Stimulated activated CD4-positive, alpha-beta T cell treated with anti-CD3 and anti-CD28 coated beads, TNF-alpha, amount 100 ng/mL, for 4 hours (primary cell): Measurements from ENCODE around the gene SPG7.

ENCODE experiments used
- DNase-seq, 3 experiments: peaks; one replicate each; pipeline ENCODE4 v3.0.0-alpha.2; 2020; ENCODE audit warnings: low read depth in 3 of 3

The SPG7 gene

DNA sequence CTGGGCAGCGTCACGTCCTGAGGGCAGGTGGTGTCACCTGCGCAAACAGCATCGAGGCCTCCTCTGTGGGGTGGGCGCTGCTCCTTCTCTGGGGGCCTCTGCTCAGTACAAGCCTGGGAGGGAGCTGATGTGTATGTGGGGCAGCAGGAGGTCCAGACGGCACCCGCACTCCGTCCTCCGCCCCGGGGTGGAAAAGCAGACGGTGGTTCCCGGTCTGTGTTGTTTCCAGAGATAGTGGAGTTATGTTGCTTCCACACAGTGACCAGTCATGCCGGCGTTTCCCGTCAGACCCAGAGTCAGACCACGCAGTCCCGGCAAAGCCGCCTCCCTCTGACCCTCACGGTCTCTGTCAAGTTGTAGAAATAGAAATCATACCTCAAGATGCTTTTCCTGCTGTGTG is 38.6 kb downstream of the SPG7 start:
- DNase-seq = no peak

DNA sequence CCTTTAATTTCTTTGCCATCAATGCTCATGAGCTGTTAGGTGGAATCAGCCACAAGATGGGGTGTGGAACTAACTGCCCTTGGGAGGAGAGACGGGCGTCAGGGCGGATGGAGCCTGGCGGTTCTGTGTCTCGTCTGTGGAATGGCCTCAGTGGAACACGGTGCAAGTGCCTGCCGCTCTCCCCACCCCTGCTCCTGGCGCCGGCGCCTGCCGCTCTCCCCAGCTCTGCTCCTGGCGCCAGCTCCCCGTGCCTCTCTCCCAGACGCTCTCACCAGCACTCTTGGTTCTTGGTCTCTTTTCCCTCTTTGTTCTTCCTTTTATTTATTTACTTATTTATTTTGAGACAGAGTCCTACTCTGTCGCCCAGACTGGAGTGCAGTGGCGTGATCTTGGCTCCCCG is 39.1 kb downstream of the SPG7 start:
- no peak for DNase-seq

DNA sequence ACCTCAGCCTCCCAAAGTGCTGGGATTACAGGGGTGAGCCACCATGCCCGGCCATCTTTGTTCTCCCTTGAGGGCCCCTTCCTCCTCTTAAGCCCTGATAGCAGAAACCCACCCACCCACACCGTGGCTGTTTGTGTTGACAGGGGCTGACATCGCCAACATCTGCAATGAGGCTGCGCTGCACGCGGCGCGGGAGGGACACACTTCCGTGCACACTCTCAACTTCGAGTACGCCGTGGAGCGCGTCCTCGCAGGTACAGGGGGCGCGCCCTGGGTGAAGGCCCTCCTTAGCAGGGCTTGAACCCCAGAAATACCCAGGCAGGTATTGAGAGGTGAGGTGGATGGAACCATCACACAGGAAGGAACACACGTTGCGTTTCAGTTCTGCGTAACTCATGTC is 39.7 kb downstream of the SPG7 start:
- DNase-seq = no peak

DNA sequence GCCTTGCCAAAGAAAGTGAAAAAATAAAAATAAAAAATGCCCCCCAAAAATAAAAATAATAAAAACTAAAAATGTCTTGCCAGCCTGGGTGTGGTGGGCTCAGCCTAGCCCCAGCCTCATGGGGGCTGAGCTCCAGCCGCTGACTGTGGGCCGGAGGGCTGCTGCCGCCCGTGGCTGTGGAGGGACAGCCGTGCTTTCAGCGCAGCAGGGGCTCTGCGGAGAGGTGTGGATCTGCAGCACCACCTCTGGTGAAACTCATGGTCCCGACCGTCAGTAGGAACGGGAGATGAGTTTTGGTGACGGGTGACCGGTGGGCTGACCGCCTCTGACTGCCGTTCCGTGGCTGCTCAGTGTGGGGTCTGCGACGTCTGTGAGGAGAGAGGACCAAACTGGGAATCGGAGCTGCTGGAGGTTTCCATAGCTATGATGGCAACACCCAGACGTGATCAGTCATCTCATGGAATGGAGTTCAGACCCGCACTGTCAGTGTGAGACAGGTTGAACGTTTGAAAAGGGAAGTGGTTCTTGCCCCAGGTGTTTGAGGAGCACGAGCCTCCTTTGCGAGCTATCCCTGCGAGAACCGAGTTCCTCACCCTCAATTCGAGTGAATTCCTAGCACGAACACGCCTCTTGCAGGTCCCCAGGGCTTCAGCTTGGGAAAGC is 40.3 kb downstream of the SPG7 start:
- no peak for DNase-seq

DNA sequence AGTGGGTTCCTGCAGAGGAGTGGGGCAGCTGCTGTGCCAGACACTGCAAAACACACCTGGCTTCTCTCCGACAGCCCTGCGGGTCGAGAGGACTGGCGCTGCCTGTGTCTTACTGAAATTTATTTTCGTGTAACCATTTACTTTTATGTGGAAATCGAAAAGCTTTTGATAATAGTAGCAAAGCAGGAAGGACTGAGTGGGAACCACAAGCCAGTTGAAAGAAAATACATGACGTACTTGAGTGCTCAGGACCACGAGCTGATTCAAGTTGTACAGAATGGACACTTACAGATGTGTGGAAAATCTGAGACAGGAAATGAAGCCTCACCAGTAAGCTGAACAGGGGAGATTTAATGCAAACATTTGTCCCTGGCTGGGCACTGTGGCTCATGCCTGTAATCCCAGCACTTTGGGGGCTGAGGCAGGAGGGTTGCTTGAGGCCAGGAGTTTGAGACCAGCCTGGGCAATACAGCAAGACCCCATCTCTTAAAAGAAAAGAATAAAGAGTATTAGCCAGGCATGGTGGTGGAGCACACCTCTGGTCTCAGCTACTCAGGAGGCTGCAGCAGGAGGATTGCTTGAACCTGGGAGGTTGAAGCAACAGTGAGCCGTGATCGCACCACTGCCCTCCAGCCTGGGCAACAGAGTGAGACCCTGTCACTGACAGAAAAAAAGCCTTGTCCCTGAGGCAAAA is 41.0 kb downstream of the SPG7 start:
- no peak for DNase-seq

DNA sequence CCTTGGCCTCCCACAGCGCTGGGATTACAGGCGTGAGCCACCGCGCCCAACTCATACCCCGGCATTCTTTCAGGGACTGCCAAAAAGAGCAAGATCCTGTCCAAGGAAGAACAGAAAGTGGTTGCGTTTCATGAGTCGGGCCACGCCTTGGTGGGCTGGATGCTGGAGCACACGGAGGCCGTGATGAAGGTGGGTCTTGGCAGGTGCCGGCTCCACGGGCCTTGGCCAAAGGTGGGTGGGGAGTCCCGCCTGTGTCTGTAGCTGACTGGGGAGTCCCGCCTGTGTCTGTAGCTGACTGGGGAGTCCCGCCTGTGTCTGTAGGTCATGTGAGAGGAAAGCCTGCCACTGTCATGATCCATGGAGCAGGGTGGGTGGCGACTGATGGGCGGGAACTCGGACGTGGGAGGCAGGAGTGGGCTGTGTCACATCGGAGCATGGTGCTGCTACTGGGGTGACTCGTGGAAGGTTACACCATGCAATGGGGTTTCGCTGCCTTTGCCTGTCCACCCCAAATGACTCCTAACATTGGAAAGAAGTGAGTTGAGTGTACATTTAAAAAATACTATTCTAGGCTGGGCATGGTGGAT is 42.3 kb downstream of the SPG7 start:
- no peak for DNase-seq

DNA sequence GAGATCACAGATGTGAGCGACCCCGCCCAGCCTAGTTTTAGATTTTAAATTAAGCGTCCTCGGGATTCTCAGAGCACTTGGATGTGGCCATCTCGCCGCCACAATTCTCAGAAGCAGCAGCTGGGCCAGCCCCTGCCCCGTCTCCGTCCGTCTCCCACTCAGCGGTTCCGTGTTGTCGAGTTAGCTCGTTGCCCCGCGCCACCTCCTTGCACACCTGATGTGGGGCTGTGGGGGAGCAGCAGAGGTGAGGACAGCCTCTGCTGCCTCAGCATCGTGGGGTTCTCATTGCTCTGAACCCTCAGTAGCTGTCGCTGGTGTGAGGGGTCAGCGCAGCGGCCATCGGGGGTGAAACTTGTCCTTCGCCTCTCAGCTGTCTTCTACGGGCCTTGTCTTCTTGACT is 44.1 kb downstream of the SPG7 start:
- no peak for DNase-seq

DNA sequence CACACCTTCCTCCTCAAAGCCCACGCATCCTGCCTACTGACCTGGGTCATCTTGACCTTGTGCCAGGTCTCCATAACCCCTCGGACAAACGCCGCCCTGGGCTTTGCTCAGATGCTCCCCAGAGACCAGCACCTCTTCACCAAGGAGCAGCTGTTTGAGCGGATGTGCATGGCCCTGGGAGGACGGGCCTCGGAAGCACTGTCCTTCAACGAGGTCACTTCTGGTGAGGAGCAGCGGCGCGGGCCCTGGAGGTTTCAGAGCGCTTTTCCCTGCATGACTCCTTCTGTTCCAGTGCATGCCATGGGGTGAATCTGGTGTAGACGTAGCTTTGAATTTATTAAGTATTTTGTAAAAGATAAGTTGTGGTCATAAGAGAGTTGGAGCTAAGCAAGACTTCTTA is 44.7 kb downstream of the SPG7 start:
- DNase-seq = no peak

DNA sequence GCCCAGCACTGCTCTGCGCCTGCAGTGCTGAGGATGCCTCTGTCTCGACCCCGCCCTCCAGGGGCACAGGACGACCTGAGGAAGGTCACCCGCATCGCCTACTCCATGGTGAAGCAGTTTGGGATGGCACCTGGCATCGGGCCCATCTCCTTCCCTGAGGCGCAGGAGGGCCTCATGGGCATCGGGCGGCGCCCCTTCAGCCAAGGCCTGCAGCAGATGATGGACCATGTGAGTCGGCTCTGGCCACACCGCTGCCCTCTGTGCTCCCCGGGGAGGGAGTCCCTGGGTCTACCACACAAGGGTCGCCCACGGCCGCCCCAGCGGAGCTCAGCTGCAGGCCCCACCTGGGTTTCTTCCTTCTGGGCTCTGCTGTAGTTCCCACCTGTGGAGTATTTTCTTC is 45.5 kb downstream of the SPG7 start:
- no peak for DNase-seq

DNA sequence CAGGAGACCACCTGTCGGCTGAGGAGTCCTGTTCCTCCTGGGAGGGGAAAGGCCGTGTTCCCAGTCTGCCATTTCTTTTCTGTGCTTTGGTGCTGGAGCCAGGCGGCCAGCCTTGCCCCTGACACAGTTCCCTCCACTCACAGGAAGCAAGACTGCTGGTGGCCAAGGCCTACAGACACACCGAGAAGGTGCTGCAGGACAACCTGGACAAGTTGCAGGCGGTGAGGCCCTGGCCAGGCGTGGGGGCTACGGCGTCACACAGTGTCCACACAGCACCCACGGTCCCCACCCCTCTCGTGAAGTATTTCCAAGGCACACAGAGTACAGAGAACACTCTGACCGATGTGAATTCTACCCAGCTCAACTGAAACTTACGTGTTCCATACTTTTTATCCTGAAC is 46.1 kb downstream of the SPG7 start:
- DNase-seq = no peak

DNA sequence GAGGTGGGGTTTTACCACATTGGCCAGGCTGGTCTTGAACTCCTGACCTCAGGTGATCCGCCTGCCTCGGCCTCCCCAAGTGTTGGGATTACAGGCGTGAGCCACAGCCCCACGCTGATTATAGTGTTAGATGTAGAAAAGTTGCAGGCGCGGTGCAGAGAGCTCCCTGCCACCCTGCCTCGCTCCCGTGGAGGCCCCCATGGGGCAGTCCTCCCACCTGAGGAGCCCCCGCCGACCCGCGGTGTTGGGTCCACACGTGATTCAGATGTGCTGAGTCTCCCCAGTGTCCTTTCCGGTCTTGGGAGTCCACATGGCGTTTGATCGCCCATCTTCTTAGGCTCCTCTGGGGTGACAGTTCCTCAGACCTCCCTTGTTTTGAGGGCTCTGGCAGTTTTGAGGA is 47.1 kb downstream of the SPG7 start:
- DNase-seq = no peak

DNA sequence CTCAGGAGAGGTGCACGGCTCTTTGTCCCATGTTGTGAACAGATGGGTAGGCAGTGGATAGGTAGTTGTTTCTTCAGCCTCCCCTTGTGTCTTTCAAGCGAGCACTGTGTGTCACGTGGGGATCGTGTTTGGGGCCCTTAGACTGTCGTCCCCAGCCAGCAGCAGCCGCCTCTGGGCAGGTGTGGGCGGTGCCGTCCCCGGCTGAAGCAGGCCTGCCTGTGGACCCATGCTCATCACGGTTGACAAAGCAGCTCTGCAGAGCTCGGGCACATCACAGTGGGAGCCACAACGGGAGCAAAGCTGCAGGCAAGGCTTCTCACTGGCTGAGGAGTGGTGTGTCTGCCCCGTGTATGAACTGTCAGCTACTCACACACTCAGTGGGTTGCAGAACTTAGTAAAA is 47.6 kb downstream of the SPG7 start:
- DNase-seq = no peak

DNA sequence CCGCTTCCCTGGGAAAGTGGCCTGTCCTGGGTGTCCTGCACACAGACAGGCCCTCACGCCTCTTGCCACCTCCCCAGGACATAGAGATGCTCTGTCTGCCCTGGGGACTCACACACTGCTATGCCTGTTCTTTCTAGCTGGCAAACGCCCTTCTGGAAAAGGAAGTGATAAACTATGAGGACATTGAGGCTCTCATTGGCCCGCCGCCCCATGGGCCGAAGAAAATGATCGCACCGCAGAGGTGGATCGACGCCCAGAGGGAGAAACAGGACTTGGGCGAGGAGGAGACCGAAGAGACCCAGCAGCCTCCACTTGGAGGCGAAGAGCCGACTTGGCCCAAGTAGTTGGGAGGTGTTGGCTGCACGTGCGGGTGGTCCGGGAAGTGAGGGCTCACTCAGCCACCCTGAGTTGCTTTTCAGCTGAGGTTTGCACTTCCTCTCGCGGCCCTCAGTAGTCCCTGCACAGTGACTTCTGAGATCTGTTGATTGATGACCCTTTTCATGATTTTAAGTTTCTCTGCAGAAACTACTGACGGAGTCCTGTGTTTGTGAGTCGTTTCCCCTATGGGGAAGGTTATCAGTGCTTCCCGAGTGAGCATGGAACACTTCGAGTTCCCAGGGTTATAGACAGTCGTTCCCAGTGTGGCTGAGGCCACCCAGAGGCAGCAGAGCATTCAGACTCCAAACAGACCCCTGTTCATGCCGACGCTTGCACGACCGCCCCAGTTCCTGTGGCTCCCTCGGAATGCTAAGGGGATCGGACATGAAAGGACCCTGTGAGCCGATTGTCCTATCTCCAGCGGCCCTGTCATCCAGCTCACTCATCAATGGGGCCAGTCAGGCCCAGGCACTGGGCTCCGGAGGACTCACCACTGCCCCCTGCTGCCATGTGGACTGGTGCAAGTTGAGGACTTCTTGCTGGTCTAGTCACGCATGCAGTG is 48.8 kb downstream of the SPG7 start:
- peak; percentile 66 to 73 (median 67) for DNase-seq

DNA sequence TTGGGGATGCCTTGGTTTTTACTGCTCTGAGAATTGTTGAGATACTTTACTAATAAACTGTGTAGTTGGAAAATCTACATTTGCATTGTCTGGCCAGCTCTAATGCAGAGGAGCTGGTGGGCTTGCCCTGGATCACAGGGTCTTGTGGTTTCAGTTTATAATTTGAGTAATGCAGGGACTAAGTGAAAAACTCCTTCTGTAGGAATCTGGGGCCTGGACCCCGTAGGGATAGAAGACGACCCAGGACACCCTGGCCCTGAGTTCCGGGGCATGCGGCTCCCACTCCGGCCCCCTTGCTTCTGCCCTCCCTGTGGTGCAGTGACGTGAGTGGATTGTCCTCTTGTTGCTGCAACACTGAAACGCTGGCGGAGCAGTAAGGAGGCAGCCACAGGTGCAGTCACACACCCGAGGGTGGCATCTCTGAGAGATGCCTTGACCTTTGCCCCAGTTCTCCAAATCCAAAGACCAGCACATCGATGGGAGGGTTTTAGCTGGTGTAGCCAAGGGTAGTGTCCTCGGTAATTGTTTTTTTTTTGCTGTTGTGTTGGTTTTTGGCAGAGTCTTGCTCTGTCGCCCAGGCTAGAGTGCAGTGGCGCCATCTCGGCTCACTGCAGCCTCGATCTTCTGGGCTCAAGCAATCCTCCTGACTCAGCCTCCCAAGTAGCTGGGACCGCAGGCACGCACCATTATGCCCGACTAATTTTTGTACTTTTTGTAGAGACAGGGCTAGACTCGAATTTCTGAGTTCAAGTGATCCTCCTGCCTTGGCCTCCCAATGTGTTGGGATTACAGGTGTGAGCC is 49.7 kb downstream of the SPG7 start:
- DNase-seq = no peak

DNA sequence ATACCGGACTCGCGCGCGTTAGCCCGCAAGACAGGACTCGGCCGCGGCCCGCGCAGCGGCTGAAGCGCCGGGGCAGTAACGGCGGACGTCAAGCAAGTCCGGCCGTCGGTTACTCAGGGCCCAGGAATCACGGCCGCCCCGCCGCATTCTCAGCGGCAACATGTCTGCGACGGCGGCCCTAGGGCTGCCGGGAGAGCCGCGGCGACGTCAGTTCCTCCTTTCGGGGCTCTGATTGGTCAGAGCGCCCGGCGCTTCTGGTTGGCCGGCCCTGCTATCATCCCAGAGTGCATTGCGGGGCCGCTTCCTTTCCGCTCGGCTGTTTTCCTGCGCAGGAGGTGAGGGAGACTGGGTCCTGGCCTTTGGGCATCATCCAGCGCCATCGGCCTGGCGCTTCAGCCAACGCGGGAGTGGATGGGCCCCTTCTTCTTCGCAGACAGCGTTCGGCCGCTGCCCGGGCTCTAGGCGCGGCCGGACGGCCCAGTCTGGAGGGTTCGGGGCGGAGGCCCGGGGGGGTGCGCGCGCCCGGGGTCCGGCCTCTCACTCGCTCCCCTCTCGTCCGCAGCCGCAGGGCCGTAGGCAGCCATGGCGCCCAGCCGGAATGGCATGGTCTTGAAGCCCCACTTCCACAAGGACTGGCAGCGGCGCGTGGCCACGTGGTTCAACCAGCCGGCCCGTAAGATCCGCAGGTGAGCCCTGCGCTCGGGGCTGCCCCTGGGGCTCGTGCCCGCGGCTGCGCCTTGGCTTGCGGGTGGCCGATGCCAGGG is 52.4 kb downstream of the SPG7 start, which contains the start of gene RPL13:
Gene RPL13 (plus strand): TSS at position 305 of the 764 bp plus-strand sequence. CDS start 278 bp downstream, at position 583.
- DNase-seq = peak; percentile 83 to 86 (median 86)

DNA sequence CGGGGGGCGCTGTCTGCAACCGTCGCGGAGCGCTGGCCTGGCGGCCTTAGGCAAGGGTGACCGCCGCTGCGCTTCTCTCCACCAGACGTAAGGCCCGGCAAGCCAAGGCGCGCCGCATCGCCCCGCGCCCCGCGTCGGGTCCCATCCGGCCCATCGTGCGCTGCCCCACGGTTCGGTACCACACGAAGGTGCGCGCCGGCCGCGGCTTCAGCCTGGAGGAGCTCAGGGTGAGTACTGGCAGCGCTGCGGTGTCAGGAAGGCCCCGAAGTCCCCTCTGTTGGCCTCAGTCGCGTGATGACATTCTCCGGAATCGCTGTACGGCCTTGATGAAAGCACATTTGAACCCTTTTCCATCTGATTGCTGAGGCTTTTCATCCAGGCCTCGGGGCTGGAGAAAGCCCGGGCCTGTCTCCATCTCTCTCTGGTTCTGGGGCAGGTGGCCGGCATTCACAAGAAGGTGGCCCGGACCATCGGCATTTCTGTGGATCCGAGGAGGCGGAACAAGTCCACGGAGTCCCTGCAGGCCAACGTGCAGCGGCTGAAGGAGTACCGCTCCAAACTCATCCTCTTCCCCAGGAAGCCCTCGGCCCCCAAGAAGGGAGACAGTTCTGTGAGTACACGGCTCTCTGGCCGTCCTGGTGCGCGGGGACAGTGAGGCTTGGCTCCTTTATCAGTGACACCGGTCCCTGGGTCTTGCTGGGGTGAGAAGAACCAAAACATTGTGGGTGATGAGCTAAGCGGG is 53.1 kb downstream of the SPG7 start:
- DNase-seq = no peak

DNA sequence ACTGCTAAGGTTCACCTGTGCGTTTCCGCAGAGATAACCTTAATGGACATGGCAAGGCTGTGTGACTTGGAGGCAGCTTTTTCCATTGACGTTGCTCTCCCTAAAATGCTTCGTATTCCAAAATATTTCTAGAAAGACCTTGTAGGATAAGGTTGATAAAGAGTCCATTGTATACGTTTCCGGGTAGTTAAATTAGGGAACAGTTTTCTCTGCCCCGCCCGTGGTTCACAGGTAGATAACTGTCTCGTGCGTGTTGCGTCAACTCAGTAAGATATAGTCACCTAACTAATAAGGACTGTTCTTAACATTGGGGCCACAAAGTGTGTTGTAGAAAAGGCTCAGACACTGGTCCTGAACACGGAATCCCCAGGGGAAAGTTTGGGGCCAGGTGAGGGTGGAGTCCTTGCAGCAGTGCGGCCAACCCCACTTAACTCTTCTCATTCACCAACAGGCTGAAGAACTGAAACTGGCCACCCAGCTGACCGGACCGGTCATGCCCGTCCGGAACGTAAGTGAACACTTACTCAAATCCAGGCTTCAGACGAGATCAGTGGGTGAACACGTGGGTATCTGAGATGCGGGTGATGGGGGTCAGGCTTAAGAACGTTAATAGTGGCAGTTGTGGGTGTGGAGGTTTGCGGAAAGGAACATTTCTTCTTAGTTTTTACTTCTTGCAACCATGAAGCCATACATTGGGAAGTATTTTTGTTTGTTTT is 53.8 kb downstream of the SPG7 start:
- DNase-seq = no peak

DNA sequence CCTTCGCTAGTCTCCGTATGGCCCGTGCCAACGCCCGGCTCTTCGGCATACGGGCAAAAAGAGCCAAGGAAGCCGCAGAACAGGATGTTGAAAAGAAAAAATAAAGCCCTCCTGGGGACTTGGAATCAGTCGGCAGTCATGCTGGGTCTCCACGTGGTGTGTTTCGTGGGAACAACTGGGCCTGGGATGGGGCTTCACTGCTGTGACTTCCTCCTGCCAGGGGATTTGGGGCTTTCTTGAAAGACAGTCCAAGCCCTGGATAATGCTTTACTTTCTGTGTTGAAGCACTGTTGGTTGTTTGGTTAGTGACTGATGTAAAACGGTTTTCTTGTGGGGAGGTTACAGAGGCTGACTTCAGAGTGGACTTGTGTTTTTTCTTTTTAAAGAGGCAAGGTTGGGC is 54.7 kb downstream of the SPG7 start:
- DNase-seq = no peak
